NCI-H510A (cell line): ENCODE data around the gene TSPAN7.

Experiments
- DNase-seq: peaks from one replicate; lab custom pipeline; 2025; lab: John Stamatoyannopoulos, UW

The TSPAN7 gene

GRCh38 chrX:38692961-38693360, 131.6 kb downstream of the TSPAN7 start:
- DNase-seq: no peak

- no peak for DNase-seq
Measured at GRCh38 chrX:38694394-38694793, 133.1 kb downstream of the TSPAN7 start.

GRCh38 chrX:38697461-38697860, 136.1 kb downstream of the TSPAN7 start:
- no peak for DNase-seq

GRCh38 chrX:38699121-38699520, 137.8 kb downstream of the TSPAN7 start:
- DNase-seq: no peak

- DNase-seq: no peak
Measured at GRCh38 chrX:38699696-38700095, 138.4 kb downstream of the TSPAN7 start.

- DNase-seq: no peak
Measured at GRCh38 chrX:38701073-38701472, 139.7 kb downstream of the TSPAN7 start.

GRCh38 chrX:38704146-38704882, 143.0 kb downstream of the TSPAN7 start:
- no peak for DNase-seq

GRCh38 chrX:38717871-38718270, 156.5 kb downstream of the TSPAN7 start:
- no peak for DNase-seq

- no peak for DNase-seq
Measured at GRCh38 chrX:38718311-38718710, 157.0 kb downstream of the TSPAN7 start.

GRCh38 chrX:38726612-38727011, 165.3 kb downstream of the TSPAN7 start:
- DNase-seq: no peak

GRCh38 chrX:38727668-38728067, 166.3 kb downstream of the TSPAN7 start:
- no peak for DNase-seq

- DNase-seq: no peak
Measured at GRCh38 chrX:38732866-38733265, 171.5 kb downstream of the TSPAN7 start.
